Epithelial cell of proximal tubule (primary cell): ENCODE data around the gene LRRC4. TPM values are rescaled to one million over a fixed set of nuclear protein-coding genes. Genes with fewer than 3 reads are reported as not detected.

Experiments used
- DNase-seq: peaks from one replicate; pipeline ENCODE4 v3.0.0-alpha.2; 2011; ENCODE audit warnings: low read depth
- H3K4me3 ChIP-seq: 2 replicates; pipeline ENCODE4 v1.5.1; 2011; ENCODE audit warnings: low read depth, mild to moderate bottlenecking, low read length
- total RNA-seq: library from RNA; depleted of rRNA; stranded (reverse); fragments of >200 nt; gene quantifications from 2 replicates; pipeline ENCODE4 v1.2.3, GENCODE V29; 2015
- TF ChIP-seq, protein P1 (sequence below): conservative IDR thresholded peaks from 2 replicates; pipeline ENCODE4 v1.5.1; 2012; ENCODE audit warnings: low read depth, mild to moderate bottlenecking, low read length

The LRRC4 gene
- total RNA-seq, 1 donor from 2014 or later = 1.3 TPM

DNA sequence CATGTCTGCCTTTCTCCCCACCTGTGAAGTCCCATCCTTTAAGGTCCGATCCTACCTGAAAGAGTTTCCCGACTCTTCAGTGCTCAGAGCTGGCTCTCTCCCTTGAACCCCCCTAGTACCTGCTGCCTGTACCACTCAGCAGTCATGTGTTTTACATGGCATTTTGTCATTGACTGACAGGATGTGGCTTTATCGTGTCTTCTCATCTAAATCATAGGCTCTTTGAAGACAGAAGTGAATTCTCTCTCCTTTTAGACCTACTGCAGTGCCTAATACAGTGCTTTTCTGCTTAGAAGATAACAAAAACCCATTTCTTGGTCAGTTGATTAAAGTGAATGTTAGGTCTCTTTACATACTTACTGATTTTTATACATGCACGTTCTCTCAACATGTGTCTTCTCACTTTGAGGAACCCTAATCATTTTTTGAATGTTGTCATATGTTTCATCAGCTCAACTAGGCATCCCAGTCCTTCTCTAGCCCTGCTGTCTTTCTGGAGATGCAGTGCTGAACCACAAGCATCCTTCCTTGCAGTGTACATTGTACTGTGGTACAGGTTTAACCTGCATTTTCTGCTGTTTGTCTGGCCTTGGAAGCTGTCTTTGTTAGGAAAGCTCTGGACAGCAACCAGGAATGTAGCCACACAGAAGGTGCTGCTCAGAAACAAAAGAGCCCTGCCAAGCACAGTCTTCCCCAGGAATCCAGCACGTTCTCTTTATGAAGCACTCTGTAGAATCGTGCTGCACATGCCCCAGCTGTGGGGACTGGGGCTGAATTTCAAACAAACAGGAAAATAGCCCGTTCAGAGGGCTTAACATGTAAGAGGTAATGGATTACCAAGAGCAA is 28.1 kb upstream of the LRRC4 start:
- TF ChIP-seq, protein P1, sequence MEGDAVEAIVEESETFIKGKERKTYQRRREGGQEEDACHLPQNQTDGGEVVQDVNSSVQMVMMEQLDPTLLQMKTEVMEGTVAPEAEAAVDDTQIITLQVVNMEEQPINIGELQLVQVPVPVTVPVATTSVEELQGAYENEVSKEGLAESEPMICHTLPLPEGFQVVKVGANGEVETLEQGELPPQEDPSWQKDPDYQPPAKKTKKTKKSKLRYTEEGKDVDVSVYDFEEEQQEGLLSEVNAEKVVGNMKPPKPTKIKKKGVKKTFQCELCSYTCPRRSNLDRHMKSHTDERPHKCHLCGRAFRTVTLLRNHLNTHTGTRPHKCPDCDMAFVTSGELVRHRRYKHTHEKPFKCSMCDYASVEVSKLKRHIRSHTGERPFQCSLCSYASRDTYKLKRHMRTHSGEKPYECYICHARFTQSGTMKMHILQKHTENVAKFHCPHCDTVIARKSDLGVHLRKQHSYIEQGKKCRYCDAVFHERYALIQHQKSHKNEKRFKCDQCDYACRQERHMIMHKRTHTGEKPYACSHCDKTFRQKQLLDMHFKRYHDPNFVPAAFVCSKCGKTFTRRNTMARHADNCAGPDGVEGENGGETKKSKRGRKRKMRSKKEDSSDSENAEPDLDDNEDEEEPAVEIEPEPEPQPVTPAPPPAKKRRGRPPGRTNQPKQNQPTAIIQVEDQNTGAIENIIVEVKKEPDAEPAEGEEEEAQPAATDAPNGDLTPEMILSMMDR = no peak
- no peak for DNase-seq
- H3K4me3 ChIP-seq = no peak overlapping the region

DNA sequence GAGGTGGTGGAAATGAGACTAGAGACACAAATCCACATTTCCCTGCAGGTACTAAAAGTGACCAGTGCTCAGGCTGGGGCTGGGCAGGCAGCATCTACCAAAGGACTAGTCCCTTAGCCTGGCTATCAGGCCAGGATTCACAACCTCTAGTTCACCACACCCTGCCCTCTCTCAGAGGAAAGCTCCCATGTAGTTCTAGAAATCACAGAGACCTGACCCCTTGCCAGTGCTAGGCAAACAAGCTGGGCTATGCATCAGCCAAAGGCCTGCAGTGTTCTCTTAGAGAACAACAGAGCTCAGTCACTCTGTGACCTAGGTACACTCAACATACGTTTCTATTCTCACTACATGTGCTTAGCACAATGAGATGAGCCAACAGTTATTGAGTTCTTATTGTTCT is 26.7 kb upstream of the LRRC4 start:
- DNase-seq = no peak
- TF ChIP-seq, protein P1 = no peak
- no peak overlapping the region for H3K4me3 ChIP-seq

DNA sequence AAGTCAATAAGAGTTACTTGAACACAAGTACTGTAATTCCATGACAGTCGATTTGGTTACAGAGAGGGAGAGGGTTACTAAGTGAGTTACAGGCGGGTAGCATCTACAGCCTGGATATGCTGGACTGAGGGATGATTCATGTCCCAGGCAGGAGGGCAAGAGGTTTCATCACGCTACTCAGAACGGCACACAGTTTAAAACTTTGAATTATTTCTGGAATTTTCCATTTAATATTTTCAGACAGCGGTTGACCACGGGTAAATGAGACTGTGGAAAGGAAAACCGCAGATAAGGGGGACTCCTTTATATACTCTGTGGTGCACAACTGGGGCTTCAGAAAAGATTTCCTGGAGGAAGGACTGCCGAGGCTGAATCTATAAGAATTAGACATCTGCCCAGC is 25.7 kb upstream of the LRRC4 start:
- DNase-seq = no peak
- TF ChIP-seq, protein P1 = no peak
- H3K4me3 ChIP-seq = no peak overlapping the region

DNA sequence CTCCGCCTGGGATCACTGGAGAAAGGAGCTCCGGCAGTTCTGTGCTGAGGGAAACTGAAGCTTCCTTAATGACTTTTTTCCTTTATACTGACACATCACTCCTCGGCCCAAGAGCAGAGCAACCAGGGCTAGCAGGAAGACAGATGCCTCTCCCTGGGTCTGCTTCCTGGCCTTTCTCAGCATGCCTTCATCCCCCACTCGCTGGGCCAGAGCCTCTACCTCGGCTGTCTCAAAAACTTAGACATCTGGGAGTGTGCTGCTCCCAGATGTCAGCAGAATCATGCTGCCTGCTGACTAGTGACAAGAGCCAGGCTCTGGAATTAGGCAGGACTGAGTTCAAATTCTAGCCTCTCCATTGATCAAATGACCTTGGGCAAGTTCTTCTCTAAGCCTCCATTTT is 24.4 kb upstream of the LRRC4 start:
- TF ChIP-seq, protein P1 = no peak
- no peak for DNase-seq
- no peak overlapping the region for H3K4me3 ChIP-seq

DNA sequence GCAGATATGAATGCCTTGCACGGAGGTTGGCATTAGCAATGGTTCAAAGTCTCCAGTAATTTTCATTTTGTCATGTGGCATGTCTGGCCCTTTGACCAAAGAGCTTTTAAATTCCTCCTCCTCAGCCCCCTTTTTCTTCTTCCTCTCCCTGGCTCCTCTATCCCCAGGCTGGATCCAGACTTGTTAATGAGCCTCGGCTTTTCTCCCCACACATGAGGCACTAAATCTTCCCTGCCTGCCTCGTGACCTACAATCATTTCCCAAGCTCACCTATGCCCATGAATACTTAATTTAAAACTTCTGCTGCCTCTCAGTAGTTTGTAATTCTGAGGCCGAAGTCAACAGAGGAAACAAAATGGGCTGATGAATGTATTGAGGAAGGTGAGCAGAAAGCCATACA is 23.3 kb upstream of the LRRC4 start:
- TF ChIP-seq, protein P1 = no peak
- DNase-seq = no peak
- no peak overlapping the region for H3K4me3 ChIP-seq

DNA sequence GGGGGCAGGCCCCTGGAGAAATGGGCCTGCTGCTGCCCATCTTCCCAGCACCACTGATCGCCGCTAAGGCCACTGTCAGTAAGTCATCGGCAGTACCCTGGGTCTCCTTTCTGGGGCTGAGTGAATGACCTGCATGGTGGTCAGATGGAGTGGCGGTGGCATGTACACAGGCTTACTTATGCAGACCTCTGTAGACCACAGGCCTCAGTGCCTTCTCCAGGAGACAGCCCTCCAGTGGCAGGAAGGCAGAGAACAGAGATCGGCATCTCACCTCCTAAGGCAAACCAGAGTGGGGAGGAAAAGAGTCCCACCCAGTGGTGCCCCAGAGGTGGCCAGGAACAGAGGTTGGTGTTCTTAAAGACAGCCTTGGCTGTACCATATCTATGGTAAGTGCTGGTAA is 22.8 kb upstream of the LRRC4 start:
- DNase-seq = no peak
- TF ChIP-seq, protein P1 = no peak
- no peak overlapping the region for H3K4me3 ChIP-seq

DNA sequence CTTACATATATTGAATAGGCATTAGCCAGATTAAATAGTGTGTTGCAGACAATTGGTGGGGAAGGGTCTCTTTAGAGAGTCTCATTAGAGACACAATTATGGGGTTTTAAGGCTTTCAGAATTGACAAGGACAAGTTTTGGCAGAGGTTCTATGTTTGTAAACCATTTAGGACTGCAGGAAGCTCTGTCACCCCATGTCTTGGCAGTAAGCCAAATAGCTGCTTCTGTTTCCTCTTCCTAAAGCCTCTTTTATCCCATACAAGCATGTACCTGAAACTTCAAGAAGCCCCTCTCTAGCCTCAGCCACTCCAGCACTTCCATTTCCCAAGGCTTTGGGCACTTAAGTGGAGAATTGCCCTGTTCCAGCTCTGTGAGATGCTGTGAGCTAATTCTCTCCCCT is 21.8 kb upstream of the LRRC4 start:
- H3K4me3 ChIP-seq = no peak overlapping the region
- TF ChIP-seq, protein P1 = no peak
- DNase-seq = no peak
